Stimulated activated CD4-positive, alpha-beta T cell treated with anti-CD3 and anti-CD28 coated beads, Interleukin-2, amount 100 ng/mL, for 4 hours (primary cell): ENCODE results near the gene GAL3ST1.

ENCODE experiments used
- DNase-seq: peaks from one replicate; pipeline ENCODE4 v3.0.0-alpha.2; 2020; ENCODE audit warnings: low read depth

Gene GAL3ST1

DNA sequence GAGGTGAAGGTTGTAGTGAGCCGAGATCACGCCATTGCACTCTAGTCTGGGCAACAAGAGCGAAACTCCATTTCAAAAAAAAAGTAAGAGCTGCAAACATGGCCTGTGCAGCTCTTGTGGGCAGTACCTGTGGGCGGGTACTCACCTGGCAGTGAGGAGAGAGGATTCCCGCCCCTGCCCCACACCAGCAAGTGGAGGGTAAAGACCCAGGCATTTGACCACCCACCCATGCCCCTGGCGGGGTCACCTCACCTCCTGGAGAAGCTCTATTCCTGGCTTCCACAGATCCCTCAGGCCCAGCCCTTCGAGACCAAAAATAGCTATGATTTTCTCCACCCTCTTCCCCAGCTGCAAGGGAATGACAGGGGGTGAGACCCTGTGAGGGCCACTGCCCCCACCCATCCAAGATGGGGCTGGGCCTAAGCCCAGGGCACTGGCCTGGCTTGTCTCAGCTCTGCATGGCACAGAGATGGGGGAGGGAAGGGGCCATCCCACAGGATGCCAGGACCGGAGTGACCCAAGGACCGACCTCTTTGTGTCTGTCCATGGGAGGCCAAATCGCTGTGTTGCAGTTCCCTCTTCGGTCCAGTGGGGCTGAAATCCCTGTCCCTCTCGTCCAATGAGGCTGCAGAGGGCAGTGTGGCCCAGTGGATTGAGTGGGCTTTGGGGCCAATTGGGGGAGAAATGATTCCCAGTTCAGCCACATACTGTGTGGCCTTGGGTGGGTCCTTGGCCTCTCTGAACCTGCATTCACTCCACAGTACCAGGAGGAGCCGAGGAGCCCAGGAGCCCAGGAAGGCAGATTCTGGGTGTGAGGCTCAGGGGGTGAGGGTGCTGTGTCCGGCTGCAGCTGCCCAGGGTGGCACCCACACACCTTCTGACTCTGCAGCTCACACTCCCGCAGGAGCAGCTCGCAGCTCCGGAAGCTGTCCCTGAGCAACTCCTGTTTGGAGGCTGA, 42.5 kb downstream of the GAL3ST1 start:
- DNase-seq = no peak

DNA sequence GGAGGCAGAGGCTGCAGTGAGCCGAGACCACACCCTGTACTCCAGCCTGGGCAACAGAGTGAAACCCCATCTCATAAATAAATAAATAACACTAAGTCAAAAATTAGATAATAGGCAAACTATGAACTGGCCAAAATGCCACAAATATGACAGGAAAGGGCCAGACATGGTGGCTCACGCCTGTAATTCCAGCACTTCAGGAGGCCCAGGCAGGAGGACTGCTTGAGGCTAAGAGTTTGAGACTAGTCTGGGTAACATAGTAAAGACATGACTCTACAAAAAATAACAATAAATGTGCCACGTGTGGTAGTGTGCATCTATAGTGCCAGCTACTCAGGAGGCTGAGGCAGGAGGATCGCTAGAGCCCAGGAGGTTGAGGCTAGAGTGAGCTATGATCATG, 47.8 kb downstream of the GAL3ST1 start:
- DNase-seq = no peak

DNA sequence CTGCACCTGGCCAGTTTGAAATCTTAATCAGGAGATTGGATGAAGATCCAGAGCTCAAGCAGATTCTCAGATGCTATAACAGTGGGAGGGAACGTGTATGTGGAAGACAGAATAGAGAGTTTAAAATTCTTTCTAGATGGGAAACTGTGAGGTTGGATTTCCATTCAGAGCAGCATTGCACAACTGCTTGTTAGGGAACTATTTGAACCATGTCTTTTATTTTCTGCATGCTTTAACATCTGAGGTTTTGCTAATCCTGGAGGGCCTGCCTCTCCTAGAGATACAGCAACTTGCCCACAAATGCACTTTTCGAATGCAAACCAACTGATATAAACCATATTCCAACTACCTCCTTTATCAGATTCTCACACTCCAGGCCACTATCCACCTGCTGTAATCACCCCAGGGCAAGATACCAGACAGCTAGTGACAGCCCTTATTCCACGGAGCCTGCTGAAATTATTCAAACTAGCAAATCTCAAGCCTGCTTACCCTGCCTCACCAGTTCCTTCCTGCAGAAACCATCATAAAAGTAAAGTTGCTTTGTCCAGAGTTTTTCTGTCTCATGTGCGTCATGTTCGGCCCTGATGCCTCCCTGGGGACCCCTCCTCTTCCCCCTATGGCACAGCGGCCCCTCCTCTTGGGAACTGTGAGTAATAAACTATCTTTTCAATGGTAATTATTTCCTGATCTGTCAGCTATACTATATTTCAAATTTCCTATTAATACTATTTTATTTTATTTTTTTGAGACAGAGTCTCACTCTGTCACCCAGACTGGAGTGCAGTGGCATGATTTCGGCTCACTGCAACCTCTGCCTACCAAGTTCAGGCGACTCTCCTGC, 50.6 kb downstream of the GAL3ST1 start:
- DNase-seq = no peak

DNA sequence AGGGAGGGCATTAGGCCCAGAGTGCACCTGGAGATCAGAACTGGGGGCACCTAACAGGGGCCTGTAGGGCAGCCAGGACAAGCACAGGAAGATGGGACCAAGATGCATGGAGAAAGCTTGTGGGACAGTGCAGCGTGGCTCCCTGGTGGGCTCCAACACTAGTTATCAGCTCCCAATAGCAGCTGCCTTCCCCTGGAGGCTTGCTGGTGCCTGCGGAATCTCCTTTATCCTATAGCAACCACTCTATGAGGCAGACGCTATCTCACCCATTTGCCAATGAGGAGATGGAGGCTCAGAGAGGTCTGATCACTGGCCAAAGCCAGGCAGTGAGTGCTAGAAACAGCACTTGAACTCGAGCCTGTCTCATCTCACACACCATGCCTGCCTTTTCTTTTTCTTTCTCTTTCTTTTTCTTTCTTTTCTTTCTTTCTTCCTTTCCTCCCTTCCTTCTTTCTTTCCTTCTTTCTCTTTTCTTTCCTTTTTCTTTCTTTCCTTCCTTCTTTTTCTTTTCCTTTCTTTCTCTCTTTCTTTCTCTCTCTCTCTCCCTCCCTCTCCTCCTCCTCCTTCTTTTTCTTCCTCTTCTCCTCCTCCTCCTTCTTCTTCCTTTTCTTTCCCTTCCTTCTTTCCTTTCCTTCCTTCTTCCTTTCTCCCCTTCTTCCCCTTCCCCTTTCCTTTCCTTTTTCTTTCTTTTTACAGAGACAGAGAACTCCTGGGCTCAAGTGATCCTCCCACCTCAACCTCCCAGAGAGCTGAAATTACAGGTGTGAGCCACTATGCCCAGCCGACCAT, 52.9 kb downstream of the GAL3ST1 start:
- DNase-seq = no peak

DNA sequence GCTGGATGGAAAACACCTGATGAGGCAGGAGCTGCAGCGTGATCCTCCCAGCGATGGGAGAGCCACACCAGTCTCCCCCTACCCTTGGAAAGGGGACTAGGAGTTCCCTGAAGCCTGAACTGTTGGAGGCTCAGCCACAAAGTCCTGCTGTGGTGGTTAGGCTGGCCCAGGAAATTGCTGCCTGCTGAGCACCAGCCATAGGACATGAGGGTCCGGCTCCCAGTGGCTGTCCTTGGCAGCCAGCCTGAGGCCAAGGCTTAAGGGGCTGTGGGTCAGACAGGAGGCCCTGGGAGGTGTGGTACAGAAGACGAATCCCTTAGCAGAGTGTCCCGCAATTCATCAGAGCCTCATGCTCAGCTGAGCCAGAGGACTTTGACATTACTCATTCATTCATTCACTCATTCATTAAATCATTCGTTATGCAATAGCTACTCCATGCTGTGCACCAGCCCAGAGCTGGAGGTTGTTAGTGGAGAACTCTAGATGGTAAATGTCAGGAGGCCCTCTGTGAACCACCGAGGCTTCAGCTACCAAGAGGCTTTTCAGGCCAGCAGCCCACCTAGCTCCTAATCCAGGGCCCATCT, 54.5 kb downstream of the GAL3ST1 start:
- DNase-seq = no peak

DNA sequence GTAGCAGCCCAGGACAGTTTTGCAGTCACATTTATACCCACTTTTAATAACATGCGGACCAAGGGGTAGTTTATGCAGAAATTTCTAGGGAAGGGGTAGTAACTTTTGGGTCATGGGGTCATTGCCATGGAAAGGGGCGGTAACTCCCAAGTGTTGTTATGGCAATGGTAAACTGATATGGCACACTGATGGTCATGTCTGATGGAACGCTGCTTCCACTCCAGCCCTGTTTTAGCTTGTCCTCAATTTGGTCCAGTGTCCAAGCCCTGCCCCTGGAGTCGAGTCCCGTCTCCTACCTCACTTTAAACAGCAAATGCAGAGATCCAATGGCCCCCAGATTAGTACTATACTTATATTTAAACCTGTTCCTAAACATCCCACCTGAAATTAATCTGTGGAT, 57.7 kb downstream of the GAL3ST1 start:
- no peak for DNase-seq

DNA sequence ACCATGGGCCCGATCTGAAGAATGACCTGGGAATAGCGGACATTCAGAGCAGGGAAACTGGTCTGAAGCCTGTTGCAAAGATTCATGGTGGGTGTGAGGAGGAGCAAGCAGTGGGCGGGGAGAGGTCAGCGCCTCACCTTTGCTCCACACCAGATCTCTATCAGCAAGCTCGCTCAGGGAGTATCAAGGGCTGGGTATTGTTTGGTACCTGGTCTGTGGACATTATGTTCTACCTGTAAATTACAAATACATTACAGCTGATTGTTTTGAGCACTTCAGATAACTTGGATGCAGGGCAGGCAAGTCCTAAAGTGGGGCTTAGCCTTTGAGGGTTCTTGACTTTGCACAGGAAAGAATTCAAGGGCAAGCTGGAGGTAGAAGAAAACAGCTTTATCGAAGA, 58.2 kb downstream of the GAL3ST1 start:
- no peak for DNase-seq

DNA sequence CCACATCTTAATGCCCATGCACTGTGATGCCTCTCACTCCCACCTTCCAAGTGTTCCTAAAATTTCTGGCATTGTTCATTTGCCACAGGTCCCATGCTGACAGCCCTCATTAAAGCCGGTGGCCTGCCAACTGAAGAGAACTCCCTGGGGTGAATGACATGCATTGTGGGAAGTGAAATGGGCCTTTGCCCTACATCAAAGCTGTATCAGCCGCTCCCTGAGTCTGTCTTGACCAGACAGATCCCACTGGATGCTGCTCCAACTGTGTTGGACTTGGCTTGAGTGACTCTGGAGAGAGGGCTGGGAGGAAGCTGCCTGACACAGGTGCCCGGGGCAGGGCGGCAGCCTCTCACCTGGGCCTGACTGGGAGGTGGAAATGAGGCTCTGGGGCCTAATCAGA, 60.2 kb downstream of the GAL3ST1 start:
- DNase-seq = no peak

DNA sequence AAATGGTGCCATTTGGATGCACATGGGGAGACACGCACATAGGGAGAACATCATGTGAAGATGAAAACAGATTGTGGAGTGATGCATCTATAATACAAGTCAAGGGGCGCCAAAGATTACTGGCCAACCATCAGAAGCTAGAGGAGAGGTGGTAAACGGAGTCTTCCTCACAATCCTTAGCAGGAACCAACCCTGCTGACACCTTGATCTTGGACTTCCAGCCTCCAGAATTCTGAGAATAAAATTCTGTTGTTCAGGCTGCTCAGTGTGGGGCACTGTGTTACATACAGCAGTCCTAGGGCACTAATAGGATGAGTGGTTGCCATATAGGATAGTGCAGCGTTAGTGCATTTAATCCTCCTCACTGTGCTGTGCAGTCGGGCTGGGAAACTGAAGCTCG, 61.0 kb downstream of the GAL3ST1 start:
- no peak for DNase-seq

DNA sequence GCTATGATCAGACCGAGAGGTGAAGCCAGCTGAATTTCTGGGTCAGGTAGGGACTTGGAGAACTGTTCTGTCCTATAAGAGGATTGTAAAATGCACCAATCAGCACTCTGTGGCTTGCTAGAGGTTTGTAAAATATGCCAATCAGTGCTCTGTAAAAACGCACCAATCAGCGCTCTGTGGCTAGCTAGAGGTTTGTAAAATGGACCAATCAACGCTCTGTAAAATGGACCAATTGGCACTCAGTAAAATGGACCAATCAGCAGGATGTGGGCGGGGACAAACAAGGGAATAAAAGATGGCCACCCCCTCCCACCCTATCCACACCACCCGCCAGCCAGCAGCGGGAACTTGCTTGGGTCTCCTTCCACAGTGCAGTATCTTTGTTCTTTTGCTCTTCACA, 62.6 kb downstream of the GAL3ST1 start:
- DNase-seq = no peak

DNA sequence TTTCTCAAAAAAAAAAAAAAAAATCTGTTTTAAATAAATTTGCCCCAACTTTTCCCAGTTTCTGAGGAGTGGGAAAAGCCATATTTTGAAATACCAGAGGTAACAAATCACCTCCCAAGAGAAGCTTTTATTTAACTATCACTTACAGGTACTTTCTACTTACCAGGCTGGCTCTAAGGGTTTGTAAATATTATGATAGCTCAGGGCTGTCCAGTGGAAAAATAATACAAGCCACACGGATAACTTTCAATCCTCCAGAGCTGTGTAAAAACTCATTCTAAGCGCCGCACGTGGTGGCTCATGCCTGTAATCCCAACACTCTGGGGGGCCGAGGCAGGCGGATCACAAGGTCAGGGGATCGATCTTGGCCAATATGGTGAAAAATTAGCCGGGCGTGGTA, 63.4 kb downstream of the GAL3ST1 start:
- DNase-seq = no peak

DNA sequence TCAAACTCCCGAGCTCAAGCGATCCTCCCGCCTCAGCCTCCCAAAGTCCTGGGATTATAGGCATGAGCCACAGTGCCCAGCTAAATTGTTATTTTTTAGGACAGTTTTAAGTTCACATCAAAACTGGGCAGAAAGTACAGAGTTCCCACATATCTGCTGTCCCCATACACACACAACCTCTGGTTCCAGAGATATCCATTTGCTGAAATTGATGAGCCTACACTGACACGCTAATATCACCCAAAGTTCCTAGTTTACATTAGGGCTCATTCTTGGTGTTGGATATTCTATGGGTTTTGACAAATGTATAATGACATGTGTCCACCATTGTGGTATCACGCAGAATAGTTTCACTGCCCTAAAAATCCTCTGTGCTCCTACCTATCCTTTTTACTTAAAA, 66.2 kb downstream of the GAL3ST1 start:
- no peak for DNase-seq

DNA sequence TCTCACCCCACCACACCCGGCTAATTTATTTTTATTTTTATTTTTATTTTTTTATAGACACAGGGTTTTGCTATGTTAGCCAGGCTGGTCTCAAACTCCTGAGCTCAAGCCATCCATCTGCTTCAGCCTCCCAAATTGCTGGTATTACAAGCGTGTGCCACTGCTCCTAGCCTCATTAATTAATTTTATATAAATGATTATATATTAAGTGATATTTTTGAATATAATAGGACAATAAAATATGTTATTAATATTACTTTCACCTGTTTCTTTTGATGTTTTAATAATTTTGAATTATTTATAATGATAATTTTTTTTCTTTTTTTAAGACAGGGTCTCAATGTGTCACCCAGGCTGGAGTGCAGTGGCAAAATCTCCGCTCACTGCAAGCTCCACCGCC, 66.8 kb downstream of the GAL3ST1 start:
- no peak for DNase-seq

DNA sequence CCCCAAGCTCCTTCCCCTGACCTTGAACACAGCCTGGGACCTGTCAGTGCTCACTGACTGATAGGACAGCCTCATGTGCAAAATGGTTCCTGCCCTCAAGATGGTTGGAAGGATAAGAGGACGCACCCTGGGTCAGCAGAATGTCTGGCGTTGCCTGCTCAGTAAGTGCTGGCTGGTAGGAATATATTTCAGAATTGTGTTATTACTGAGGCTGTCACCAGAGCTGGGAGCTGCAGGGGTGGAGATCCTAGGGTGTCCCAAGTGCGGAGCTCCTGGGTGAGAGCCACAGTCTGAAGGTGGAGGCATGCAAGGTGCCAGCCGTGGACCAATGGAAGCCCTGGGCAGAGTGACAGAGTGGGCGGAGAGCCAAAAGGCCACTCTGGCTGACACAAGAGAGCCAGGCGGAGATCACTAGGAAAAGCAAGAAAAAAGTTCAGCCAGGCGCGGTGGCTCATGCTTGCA, 67.9 kb downstream of the GAL3ST1 start:
- DNase-seq = no peak
